PFSK-1 (cell line): ENCODE measurements around the gene CCDC8.

ENCODE experiments used
- FOXP2 ChIP-seq: optimal IDR thresholded peaks from 2 replicates; pipeline ENCODE3; 2011; ENCODE audit warnings: borderline replicate concordance, control low read depth, inconsistent platforms; ENCODE audit not compliant: insufficient read depth; ENCODE audit errors: extremely low read length, extremely low read depth
- POLR2AphosphoS5 ChIP-seq: IDR thresholded peaks from 2 replicates; pipeline ENCODE4 v1.6.1; 2012; ENCODE audit warnings: low read depth, mild to moderate bottlenecking, control low read depth, low read length, moderate library complexity
- SIN3A ChIP-seq: IDR thresholded peaks from 2 replicates; pipeline ENCODE4 v1.6.1; 2012; ENCODE audit warnings: mild to moderate bottlenecking, low read length, moderate library complexity, borderline replicate concordance; ENCODE audit not compliant: insufficient read depth
- TAF1 ChIP-seq: IDR thresholded peaks from 2 replicates; pipeline ENCODE4 v1.6.1; 2012; ENCODE audit warnings: low read length, control low read depth, borderline replicate concordance; ENCODE audit not compliant: insufficient read depth
- TF ChIP-seq, protein P1 (sequence below), 2 experiments: IDR thresholded peaks; 2 replicates each; pipeline versions ENCODE4 v1.6.1 to v1.8.0; 2011 to 2012; ENCODE audit warnings: low read depth in 2 of 2, low read length in 2 of 2, control low read depth in 1 of 2, inconsistent platforms in 1 of 2, mild to moderate bottlenecking in 1 of 2, moderate library complexity in 1 of 2; ENCODE audit not compliant: insufficient read depth in 1 of 2

Gene CCDC8

DNA sequence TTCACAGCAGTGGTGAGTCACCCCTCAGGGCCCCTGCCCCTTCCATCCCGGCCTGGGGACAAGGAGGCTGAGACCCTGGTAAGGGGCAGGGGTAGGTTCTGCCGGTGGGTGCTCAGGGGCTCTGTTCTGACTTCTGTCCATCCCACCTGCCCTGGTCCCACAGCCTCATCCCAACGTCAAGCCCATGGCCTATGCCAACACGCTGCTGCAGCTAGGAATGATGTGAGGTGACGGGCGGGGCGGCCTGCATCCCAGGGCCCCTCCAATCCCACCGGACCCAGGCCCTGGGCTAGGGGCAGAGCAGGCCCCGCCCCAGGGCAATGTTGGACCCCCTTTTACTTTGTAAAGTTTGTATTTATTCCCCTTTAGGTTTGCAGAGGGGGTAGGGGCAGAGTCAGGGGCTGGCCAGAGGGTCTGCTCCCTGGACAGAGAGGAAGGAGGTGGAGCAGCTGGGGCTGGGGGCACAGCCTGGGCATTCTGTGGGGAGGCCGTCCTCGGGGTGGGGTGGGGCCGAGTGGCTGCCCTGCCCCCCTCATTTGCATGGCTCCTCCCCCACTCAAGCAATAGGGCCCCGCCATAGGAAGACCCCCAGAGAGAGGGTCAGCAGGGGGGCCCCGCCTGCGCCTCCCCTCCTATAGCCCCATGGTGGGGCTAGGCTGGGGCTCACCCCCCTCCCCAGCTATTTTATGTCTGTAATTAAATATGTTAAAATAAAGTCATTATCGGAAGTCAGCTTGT lies 23.1 kb downstream of the CCDC8 start:
- TF ChIP-seq, protein P1, sequence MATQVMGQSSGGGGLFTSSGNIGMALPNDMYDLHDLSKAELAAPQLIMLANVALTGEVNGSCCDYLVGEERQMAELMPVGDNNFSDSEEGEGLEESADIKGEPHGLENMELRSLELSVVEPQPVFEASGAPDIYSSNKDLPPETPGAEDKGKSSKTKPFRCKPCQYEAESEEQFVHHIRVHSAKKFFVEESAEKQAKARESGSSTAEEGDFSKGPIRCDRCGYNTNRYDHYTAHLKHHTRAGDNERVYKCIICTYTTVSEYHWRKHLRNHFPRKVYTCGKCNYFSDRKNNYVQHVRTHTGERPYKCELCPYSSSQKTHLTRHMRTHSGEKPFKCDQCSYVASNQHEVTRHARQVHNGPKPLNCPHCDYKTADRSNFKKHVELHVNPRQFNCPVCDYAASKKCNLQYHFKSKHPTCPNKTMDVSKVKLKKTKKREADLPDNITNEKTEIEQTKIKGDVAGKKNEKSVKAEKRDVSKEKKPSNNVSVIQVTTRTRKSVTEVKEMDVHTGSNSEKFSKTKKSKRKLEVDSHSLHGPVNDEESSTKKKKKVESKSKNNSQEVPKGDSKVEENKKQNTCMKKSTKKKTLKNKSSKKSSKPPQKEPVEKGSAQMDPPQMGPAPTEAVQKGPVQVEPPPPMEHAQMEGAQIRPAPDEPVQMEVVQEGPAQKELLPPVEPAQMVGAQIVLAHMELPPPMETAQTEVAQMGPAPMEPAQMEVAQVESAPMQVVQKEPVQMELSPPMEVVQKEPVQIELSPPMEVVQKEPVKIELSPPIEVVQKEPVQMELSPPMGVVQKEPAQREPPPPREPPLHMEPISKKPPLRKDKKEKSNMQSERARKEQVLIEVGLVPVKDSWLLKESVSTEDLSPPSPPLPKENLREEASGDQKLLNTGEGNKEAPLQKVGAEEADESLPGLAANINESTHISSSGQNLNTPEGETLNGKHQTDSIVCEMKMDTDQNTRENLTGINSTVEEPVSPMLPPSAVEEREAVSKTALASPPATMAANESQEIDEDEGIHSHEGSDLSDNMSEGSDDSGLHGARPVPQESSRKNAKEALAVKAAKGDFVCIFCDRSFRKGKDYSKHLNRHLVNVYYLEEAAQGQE (IDR thresholded peaks at IDR 0.05; ENCODE audit: insufficient read depth in 1 of 2, low read depth in 2 of 2, low read length in 2 of 2): no peak
- TF ChIP-seq SIN3A (no peak), FOXP2 (no peak), TAF1 (no peak), POLR2AphosphoS5 (no peak)

DNA sequence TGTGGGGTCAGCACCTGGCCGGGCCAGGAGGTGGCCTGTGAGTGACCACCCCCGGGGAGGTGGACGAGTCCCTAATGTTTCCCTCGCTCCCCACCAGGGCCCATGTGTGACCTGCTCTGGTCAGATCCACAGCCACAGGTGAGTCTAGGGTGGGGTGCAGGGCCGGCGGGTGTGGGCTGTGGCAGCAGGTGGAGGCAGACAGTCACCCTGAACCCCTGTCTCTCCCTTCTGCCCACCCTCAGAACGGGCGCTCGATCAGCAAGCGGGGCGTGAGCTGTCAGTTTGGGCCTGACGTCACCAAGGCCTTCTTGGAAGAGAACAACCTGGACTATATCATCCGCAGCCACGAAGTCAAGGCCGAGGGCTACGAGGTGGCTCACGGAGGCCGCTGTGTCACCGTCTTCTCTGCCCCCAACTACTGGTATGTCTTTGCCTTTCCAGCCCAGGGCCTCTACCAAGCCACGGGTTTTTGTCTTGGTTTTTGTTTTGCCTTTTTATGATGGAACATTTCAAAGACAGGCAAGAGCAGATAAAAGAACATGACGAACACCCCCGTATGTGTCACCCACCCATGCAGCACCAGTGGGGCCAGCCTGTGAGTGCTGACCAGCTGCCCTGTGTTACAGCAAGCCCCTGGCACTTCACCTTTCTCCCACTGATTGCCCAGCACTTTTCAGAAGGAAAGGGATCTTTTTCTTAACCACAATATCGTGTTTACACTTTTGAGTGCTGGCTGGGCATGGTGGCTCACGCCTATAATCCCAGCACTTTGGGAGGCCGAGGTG lies 24.9 kb downstream of the CCDC8 start:
- TF ChIP-seq SIN3A (no peak), TAF1 (no peak), FOXP2 (no peak), POLR2AphosphoS5 (no peak)
- TF ChIP-seq, protein P1 (IDR thresholded peaks at IDR 0.05; ENCODE audit: insufficient read depth in 1 of 2, low read depth in 2 of 2, low read length in 2 of 2): no peak

DNA sequence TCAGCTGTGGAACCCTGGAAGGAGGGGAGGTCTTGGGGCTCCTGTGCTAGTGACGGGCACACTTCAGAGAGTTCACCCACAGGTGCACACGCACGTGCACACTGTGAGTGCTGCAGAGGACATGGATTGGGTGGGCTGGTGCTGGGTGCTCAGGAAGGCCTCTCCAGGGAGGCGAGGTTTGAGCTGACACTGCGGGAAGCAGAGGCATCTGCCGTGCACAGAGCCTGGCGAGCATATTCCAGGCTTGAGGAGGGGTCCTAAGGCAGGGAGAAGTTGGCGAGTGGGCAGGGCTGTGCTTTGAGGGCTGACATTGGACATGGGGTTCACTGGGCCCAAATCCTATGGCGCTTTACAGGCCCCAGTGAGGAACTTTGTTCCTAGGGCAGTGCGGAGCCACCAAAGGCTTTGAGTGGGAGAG lies 25.6 kb downstream of the CCDC8 start:
- no peak for TF ChIP-seq POLR2AphosphoS5
- TF ChIP-seq, protein P1 (IDR thresholded peaks at IDR 0.05; ENCODE audit: insufficient read depth in 1 of 2, low read depth in 2 of 2, low read length in 2 of 2): no peak
- no peak for TF ChIP-seq FOXP2
- TF ChIP-seq SIN3A: no peak
- TF ChIP-seq TAF1: no peak

DNA sequence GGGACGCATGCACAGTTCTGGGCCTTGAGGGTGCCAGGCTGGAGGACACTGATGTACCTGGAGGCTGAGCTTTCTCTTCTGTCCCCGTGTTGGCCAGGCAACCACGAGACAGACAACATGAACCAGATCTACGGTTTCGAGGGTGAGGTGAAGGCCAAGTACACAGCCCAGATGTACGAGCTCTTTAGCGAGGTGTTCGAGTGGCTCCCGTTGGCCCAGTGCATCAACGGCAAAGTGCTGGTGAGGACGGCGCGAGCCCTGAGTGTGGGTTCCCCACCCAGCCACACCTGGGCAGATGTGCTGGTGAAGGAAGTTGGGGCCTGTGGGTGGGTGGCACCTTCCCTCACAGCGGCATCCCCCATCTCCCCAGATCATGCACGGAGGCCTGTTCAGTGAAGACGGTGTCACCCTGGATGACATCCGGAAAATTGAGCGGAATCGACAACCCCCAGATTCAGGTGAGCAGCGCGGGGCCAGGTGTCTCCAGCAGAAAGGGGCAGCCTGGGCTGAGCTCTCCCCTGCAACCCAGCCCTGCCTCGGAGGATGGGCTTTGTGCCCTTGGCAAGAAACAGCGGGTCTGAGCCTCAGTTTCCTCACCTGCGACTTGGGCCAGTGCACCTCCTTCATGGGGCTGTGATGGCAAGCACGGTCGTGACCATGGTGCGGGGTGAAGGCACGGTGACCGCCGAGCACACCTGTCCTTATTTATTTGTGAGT lies 26.2 kb downstream of the CCDC8 start:
- TF ChIP-seq, protein P1 (IDR thresholded peaks at IDR 0.05; ENCODE audit: insufficient read depth in 1 of 2, low read depth in 2 of 2, low read length in 2 of 2): no peak
- no peak for TF ChIP-seq POLR2AphosphoS5
- TF ChIP-seq FOXP2: no peak
- TF ChIP-seq TAF1: no peak
- TF ChIP-seq SIN3A: no peak
